Activated CD8-positive, alpha-beta memory T cell treated with anti-CD3 and anti-CD28 coated beads for 24 hours (primary cell): ENCODE data around the gene EPHB3.

Experiments
- DNase-seq: peaks from one replicate; pipeline ENCODE4 v3.0.0-alpha.2; 2020

EPHB3 gene

DNA sequence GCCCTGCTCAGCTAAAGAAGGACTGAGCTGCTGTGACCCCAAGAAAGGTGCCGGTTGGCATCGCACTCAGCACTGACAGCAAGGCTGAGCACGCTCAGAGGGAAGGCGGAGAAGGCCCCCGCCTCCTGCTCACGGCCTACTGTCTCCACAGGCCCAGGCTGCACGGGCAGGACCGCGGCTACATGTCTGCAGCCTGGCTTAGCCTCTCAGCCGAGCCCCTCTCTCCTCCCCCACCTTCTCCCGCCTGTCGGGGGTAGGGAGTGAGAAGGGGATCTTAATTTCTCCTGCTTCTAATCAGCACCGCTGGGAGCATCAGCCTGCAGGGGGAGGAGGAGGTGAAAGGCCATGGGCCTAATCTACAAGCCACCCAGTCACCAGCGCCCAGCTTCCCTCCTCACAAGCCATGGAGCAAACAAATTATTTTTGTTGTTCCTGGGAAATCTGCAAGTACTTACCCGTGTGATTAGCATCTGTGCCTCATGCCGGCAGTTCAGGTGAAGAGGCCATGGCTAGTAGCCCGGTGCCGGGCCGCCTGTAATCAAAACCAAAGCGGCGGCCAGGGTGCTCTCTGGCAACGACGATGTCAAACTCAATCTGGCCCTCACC is 68.1 kb downstream of the EPHB3 start:
- no peak for DNase-seq

DNA sequence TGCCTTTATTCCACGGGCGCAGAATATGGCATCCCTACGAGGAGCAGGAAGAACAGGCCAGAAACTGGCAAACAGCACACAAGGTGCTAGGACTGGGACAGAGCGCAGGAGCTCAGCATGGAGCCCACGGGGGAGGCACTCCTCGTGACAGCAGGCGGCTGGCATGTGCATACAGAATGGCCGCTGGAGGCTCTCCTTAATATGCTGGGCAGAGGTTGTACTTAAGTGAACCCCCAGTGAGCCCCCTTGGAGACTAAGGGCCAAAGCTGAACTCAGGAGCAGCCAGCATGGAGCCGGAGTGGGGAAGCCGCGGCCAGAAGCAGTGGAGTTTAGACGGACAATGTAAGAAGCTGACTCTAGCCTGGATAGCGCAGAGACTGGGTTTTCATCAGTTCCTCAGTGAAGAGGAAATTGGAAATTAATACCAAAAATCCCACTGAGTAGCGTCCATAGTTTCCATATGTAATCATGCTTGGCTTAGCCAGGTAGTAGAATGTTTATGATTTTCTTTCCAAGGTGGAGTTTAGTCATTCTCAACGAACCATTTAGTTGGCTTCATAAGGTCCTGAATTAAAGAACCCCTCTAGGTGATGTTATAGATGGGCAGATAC is 69.4 kb downstream of the EPHB3 start:
- no peak for DNase-seq

DNA sequence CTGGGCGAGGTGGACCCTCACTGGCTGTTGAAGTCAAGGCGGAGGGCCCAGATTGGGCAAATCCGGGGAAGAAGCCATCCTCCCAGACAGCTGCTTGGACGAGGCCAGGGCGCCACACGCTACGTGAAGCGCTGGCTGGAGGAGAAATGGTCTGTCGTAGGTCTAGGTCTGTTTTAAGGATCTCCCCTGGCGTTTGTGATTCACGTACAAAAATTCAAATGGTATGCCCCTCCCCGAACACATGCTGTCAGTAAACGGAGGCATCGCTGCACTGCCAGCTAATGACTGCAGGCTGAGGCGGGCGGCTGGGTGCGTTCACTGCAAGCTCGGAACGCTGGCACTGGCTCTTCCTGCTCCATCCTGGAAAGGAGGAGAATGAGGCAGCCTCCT is 69.9 kb downstream of the EPHB3 start:
- no peak for DNase-seq
